ENCODE data around the gene PDGFRB. TPM values are rescaled to one million over a fixed set of nuclear protein-coding genes. Genes with fewer than 3 reads are reported as not detected.

Gene PDGFRB
- total and polyA plus RNA-seq, 9 of the 15 experiments (the other 6 are each of a cell fraction or from before 2014, with no cell fraction given), result 0.01 to 1.5 (median 0.09) TPM; not detected in 3

GRCh38 chr5:150160448-150161081, 4.9 kb upstream of the PDGFRB start:
- no peak overlapping the region for H3K4me2 ChIP-seq (ENCODE audit: insufficient read depth, low read length)
- TF ChIP-seq, protein P1, sequence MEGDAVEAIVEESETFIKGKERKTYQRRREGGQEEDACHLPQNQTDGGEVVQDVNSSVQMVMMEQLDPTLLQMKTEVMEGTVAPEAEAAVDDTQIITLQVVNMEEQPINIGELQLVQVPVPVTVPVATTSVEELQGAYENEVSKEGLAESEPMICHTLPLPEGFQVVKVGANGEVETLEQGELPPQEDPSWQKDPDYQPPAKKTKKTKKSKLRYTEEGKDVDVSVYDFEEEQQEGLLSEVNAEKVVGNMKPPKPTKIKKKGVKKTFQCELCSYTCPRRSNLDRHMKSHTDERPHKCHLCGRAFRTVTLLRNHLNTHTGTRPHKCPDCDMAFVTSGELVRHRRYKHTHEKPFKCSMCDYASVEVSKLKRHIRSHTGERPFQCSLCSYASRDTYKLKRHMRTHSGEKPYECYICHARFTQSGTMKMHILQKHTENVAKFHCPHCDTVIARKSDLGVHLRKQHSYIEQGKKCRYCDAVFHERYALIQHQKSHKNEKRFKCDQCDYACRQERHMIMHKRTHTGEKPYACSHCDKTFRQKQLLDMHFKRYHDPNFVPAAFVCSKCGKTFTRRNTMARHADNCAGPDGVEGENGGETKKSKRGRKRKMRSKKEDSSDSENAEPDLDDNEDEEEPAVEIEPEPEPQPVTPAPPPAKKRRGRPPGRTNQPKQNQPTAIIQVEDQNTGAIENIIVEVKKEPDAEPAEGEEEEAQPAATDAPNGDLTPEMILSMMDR (IDR thresholded peaks at IDR 0.05 in 2 of 3, conservative IDR thresholded peaks at IDR 0.05 in 1 of 3; ENCODE audit: insufficient read depth in 2 of 3, low read depth in 1 of 3, low read length in 3 of 3), result no peak
- peak; percentile 94 for TF ChIP-seq ZKSCAN1 (IDR thresholded peaks at IDR 0.05; ENCODE audit: low read depth, low read length)
- peak; percentile 25 for TF ChIP-seq ARHGAP35 (IDR thresholded peaks at IDR 0.05; ENCODE audit: partially characterized antibody)
- CTCF ChIA-PET (ENCODE audit: low intra/inter-chr PET ratio), result interaction anchor here (0.6 to 3.4 kb wide), 9 partner anchors 14 to 323 kb away, joined by 3 to 25 read pairs (median 5); no protein-coding TSS in a partner anchor

More at GRCh38 chr5:150160448-150161081, 4.9 kb upstream of the PDGFRB start:
- ATAC-seq, result no peak
- intact Hi-C loops (cut with micrococcal nuclease) (loop anchor here (1.0 to 2.0 kb wide), 6 partner anchors 15 to 276 kb away; no protein-coding TSS in a partner anchor), in situ Hi-C loops (cut with MboI) (no loop called here)
- WGBS (ENCODE audit: insufficient coverage, low coverage, missing lambda C conversion rate), result 19% methylated on average over 5 of the region's 5 CpGs
- POLR2A ChIA-PET, result no interaction called here
- Histone ChIP-seq H3K9me3 (replicated peaks; ENCODE audit: control insufficient read depth, insufficient read depth, low read depth, low read length) (no peaks in the 10 kb centered on the region), H3K4me1 (replicated peaks in 1 of 2; ENCODE audit: control insufficient read depth in 2 of 2, insufficient read depth in 2 of 2, low read length in 2 of 2) (peaks cover 24 to 28% of the 10 kb centered on the region in 2 experiments), H3K27ac (ENCODE audit: extremely low read depth, low read depth, low read length) (no peak overlapping the region), H3K27me3 (ENCODE audit: control insufficient read depth in 2 of 2, insufficient read depth in 2 of 2, low read length in 2 of 2) (peaks cover 4 to 14% of the 10 kb centered on the region in 2 experiments; a peak in 2 of 5 replicates), H2AFZ (ENCODE audit: low read depth, low read length) (peak overlapping the region; percentile 97), H3K9ac (ENCODE audit: insufficient read depth in 1 of 2, low read depth in 2 of 2, low read length in 2 of 2) (peak overlapping the region in 1 of 2 experiments; percentile 48; a peak in 1 of 4 replicates), H3K9me1 (ENCODE audit: control insufficient read depth, insufficient read depth, low read length) (no peaks in the 10 kb centered on the region), H3K79me2 (ENCODE audit: control insufficient read depth, insufficient read depth, low read length) (no peaks in the 10 kb centered on the region), H3K36me3 (ENCODE audit: control insufficient read depth, insufficient read depth, low read length) (no peaks in the 10 kb centered on the region), H3K4me3 (no peak overlapping the region), H4K20me1 (replicated peaks; ENCODE audit: control insufficient read depth, insufficient read depth, low read length) (no peaks in the 10 kb centered on the region; the same call in 1 of the 2 replicates)
- DNase-seq (ENCODE audit: extremely low read depth in 1 of 4, low spot score in 3 of 4), result no peak
- BruUV-seq (replicated peaks), result no TSS peak
- FAIRE-seq, result no peak
